NCI-H510A (cell line): Measurements from ENCODE around the gene CEP83.
"Not testable (repeated sequence)": the region's sequence is repeated elsewhere in the genome, so short reads cannot be mapped to it uniquely, and the experiment has no call there.

Experiments
- DNase-seq: peaks from one replicate; lab custom pipeline; 2025; lab: John Stamatoyannopoulos, UW

CEP83 gene

GRCh38 chr12:94459728-94460615 is at the start of gene CEP83:
Gene CEP83, minus strand, starts transcription at chr12:94459867. Its CDS starts 47,377 bp downstream, at chr12:94412490.
- peak; percentile 76 for DNase-seq

- no peak for DNase-seq
Measured at GRCh38 chr12:94509317-94509716, 49.6 kb upstream of the CEP83 start.

- no peak for DNase-seq
Measured at GRCh38 chr12:94507455-94507854, 47.8 kb upstream of the CEP83 start.

- no peak for DNase-seq
Measured at GRCh38 chr12:94504386-94504785, 44.7 kb upstream of the CEP83 start.

- no peak for DNase-seq
Measured at GRCh38 chr12:94503619-94504018, 44.0 kb upstream of the CEP83 start.

GRCh38 chr12:94500831-94501567 is 41.3 kb upstream of the CEP83 start:
- DNase-seq: no peak

- no peak for DNase-seq
Measured at GRCh38 chr12:94498698-94499097, 39.0 kb upstream of the CEP83 start.

GRCh38 chr12:94498073-94498472 is 38.4 kb upstream of the CEP83 start:
- DNase-seq: no peak

- DNase-seq: no peak
Measured at GRCh38 chr12:94495445-94496115, 35.9 kb upstream of the CEP83 start.

GRCh38 chr12:94491489-94491888 is 31.8 kb upstream of the CEP83 start:
- DNase-seq: no peak

GRCh38 chr12:94488463-94488862 is 28.8 kb upstream of the CEP83 start:
- DNase-seq: no peak

GRCh38 chr12:94481734-94482133 is 22.1 kb upstream of the CEP83 start:
- no peak for DNase-seq

GRCh38 chr12:94469522-94469921 is 9.9 kb upstream of the CEP83 start:
- no peak for DNase-seq

- DNase-seq: no peak
Measured at GRCh38 chr12:94460616-94460959, 921 bp upstream of the CEP83 start.

GRCh38 chr12:94458877-94459727 is 565 bp downstream of the CEP83 start:
- peak; percentile 31 for DNase-seq

GRCh38 chr12:94457311-94457710 is 2.4 kb downstream of the CEP83 start:
- no peak for DNase-seq

- not testable (repeated sequence) for DNase-seq
Measured at GRCh38 chr12:94454318-94454717, 5.3 kb downstream of the CEP83 start.

GRCh38 chr12:94445662-94446061 is 14.0 kb downstream of the CEP83 start:
- no peak for DNase-seq

GRCh38 chr12:94437303-94437702 is 22.4 kb downstream of the CEP83 start:
- DNase-seq: no peak

- DNase-seq: no peak
Measured at GRCh38 chr12:94435511-94435927, 24.1 kb downstream of the CEP83 start.

- DNase-seq: no peak
Measured at GRCh38 chr12:94434171-94434570, 25.5 kb downstream of the CEP83 start.

GRCh38 chr12:94433744-94434143 is 25.9 kb downstream of the CEP83 start:
- DNase-seq: no peak
